Fibroblast of pulmonary artery (primary cell): ENCODE data around the gene PLA2G5.
A peak's percentile ranks its signal among the peaks of the same experiment; 100 is the strongest.

ENCODE experiments used
- DNase-seq: peaks from one replicate; pipeline ENCODE4 v3.0.0-alpha.2; 2010; ENCODE audit warnings: low read depth
- H3K4me3 ChIP-seq: replicated peaks from 2 replicates; pipeline ENCODE4 v1.5.1; 2011; ENCODE audit warnings: low read depth, mild to moderate bottlenecking, control low read depth, low read length, moderate library complexity
- TF ChIP-seq, protein P1 (sequence below): IDR thresholded peaks from 2 replicates; pipeline ENCODE4 v1.5.1; 2011; ENCODE audit warnings: mild to moderate bottlenecking, control low read depth, low read length, inconsistent platforms; ENCODE audit errors: missing control alignments

Gene PLA2G5

DNA sequence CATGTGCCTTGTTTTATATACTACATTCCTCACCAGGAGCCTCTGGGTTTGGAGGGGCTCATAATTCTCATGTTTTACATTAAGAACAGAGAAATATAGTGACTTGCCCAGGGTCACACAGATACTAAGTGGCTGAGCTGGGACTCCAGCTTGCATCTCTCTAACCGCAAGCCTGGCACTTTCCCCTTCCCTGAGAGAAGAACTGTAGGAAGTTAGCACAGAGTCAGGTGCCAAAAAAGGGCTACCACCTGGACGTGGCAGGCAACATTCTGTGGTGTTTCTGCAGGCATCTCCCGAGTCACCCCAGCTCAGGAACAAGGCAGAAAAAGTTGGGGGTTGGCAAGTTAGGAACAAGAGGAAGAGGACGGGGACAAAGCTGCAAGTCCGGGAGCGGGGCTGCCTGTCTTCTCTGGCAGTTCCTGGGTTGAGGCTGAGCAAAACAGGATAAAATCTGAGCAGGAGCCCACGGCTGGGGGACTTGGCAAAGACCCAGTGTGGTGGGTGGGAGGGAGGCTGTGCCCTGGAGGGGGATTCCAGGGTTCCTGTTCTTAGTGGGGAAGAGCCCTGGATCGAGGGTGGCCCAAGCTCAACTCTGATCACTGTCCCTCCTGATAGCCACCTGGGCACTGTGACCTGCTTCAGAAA lies 9.8 kb downstream of the PLA2G5 start:
- no peak overlapping the region for H3K4me3 ChIP-seq
- DNase-seq: no peak
- TF ChIP-seq, protein P1, sequence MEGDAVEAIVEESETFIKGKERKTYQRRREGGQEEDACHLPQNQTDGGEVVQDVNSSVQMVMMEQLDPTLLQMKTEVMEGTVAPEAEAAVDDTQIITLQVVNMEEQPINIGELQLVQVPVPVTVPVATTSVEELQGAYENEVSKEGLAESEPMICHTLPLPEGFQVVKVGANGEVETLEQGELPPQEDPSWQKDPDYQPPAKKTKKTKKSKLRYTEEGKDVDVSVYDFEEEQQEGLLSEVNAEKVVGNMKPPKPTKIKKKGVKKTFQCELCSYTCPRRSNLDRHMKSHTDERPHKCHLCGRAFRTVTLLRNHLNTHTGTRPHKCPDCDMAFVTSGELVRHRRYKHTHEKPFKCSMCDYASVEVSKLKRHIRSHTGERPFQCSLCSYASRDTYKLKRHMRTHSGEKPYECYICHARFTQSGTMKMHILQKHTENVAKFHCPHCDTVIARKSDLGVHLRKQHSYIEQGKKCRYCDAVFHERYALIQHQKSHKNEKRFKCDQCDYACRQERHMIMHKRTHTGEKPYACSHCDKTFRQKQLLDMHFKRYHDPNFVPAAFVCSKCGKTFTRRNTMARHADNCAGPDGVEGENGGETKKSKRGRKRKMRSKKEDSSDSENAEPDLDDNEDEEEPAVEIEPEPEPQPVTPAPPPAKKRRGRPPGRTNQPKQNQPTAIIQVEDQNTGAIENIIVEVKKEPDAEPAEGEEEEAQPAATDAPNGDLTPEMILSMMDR: no peak

DNA sequence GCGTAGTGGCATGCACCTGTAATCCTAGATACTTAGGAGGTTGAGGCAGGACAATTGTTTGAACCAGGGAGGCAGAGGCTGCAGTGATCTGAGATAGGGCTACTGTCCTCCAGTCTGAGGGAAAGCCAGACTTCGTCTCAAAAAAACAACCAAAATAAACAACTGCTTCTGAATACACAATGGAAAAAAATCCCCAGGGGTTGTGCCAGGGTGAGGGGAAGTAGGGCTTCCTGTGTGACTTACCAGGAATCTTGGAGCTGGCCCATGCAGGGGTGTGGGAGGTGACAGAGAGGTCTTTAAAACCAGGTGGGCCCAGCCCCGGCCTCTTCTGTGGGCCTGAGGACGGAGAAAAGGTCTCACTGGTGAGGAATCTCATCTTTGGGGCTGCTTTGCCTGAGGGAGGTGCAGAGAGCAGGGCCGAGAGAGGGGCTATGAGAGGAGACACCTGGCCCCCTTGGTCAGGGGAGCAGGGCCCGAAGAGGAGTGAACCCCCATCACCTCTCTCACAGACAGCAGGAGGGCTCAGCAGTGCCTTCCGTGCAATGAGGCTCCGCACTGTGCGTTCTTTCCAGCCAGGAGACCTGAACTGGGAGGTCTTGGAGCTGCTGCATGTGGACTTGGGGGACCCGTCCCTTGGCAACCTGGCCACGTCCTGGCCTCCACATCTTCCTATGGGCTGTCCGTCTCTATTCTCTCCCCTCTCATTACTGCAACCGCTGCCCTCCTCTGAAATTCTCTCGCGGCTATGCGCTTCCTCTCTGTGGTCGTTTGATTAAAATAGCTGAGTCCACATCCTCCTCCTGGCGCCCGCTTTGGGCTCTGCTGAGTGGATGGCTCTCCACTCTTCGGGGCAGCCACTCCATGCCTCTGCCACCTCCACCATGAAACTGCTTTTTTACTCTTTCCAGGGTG lies 10.7 kb downstream of the PLA2G5 start:
- TF ChIP-seq, protein P1: no peak
- no peak overlapping the region for H3K4me3 ChIP-seq
- peak; percentile 20 for DNase-seq

DNA sequence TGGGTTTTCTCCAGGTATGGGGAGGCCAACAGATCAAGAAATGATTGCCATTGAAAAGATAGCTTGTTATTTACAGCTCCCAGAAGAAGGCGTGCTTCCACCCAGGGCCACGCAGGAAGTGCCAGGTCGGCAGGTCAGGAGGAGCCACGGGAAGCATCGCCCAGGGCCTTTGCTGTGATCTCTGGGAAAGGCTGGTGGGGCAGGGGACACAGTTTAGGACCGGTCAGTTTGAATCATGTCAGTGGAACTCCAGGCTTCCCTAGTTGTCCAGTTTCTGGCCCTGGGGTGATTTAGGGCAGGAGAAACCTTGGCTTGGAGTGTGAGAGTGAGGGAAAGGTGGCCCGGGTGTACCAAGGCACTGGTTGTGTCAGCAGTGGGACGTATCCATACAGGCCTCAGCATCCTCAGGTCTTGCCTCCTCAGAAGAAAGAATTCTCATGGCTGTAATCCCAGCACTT lies 11.4 kb downstream of the PLA2G5 start:
- TF ChIP-seq, protein P1: no peak
- H3K4me3 ChIP-seq: no peak overlapping the region
- no peak for DNase-seq

DNA sequence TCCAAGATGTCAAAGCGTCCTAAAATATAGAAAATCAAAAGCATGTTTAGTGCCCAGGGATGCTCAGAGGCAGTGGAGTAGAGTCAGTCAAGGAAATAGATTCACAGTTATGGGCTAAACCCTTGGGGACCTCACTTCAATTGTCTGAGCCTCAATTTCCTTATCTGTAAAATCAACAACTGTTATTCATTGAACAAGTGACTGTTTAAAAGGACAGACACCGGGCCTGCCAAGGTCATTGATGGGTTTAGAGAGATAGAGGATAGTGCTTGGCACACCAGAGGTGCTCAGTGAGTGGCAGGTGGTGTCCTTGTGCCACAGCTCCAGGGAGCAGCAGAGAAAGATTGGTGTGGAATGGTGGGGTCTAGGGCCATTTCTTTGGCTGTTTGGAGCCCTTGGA lies 12.8 kb downstream of the PLA2G5 start:
- DNase-seq: no peak
- H3K4me3 ChIP-seq: no peak overlapping the region
- TF ChIP-seq, protein P1: no peak

DNA sequence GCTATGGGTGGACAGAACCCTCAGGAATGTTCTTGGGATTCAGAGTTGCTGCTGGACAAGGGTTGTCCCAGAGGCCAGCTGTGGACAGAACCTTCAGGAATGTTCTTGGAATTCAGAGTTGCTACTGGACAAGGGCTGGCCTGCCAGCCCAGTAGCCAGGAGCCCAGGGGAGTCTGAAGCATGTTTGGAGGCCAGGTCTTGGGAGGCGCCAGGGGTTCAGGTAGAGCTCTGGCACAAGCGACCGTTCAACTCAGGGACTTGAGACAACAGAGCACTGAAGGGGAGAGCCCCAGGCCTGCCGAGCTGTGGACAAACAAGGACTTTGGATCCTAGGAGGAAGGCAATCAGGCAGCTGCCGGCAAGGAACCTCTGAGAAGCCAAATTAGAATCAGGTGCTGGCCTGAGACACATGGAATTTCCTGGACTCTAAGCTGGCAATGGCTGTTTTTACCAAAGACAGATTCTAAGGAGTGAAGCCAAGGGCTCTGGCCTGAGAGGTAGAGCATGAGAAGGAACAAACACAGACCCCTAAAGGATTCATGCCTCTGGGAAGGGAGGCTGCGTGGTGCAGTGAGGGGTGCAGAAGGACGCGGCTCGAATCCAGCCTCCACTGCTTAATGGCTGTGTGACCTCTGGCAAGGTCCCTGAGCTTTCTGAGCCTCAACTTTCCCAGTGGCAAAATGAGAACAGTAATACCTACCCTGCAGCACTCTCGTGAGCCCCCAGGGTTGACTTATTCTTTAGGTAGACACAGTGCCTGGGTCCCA lies 13.4 kb downstream of the PLA2G5 start:
- no peak overlapping the region for H3K4me3 ChIP-seq
- TF ChIP-seq, protein P1: no peak
- DNase-seq: no peak

DNA sequence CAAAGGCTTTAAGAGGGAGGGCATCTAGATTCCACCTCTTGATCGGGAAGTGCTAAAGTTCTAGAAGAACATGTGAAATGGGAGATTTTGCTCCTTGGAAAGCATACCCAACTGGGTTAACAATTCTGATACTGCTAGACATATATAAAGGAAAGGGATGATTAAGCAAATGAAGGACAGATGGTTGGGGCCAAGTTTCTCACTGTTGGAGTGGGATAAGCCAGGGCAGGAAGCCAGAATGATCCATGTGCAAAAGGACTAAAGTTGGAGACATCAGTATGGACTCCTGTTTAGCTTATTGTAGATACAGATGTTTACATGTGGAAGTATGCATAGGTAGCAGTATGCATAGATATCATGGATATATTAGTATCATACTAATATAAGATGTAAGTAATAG lies 16.8 kb downstream of the PLA2G5 start:
- DNase-seq: no peak
- no peak overlapping the region for H3K4me3 ChIP-seq
- TF ChIP-seq, protein P1: no peak
